HepG2 (cell line): ENCODE data around the gene CSMD2. TPM values are rescaled to one million over a fixed set of nuclear protein-coding genes. Genes with fewer than 3 reads are reported as not detected.

Experiments used
- ATAC-seq: fragments of 200-7000 bp; cut with Tn5 transposase; 3 replicates; pipeline ENCODE4 v1.9.1; 2020; ENCODE audit warnings: mild to moderate bottlenecking, moderate library complexity
- BruUV-seq: library from RNA; stranded (reverse); fragments of 400-500 nt; replicated peaks from 2 replicates; lab custom pipeline; 2021; lab: Mats Ljungman, UMichigan
- CTCF ChIA-PET: fragments of 300-600 bp; formaldehyde crosslinking; extraction: SDS; loops from one replicate; lab custom pipeline; 2021; ENCODE audit warnings: low total read pairs, inconsistent platforms, low intra/inter-chr PET ratio; lab: Yijun Ruan, JAX
- POLR2A ChIA-PET: fragments of 350-600 bp; sonication (Branson Sonifier 250); formaldehyde crosslinking; loops from one replicate; lab custom pipeline; 2020; ENCODE audit warnings: antibody characterized with exemption, inconsistent platforms; lab: Yijun Ruan, JAX
- DNase-seq: peaks from one replicate; pipeline ENCODE4 v3.0.0-alpha.2; 2015; ENCODE audit warnings: low spot score
- FAIRE-seq: peaks from 3 replicates; lab custom pipeline; 2011; peaks lifted over from hg19 to GRCh38; lab: Jason Lieb, UNC
- H2AFZ ChIP-seq: one replicate; pipeline ENCODE4 v1.6.1; 2011; ENCODE audit warnings: low read length, inconsistent platforms
- H3K27ac ChIP-seq: fragments of 300-600 bp; 3 replicates; pipeline ENCODE4 v1.8.0; 2011; ENCODE audit warnings: mixed run types, mild to moderate bottlenecking, mixed read lengths, low read length, inconsistent platforms; ENCODE audit not compliant: insufficient read depth; ENCODE audit errors: extremely low read length
- H3K27me3 ChIP-seq, 2 experiments: fragments of 200-600 bp in 1 of 2; 2 replicates in 1 of 2; 3 replicates in 1 of 2; pipeline versions ENCODE4 v1.6.0 to v1.8.0; 2011; ENCODE audit warnings: low read length in 2 of 2, mild to moderate bottlenecking in 2 of 2, moderate library complexity in 2 of 2, inconsistent platforms in 1 of 2; ENCODE audit not compliant: insufficient read depth in 2 of 2, control insufficient read depth in 1 of 2
- H3K36me3 ChIP-seq, 2 experiments: fragments of 200-600 bp in 1 of 2; replicated peaks in 1 of 2; 2 replicates in 1 of 2; 3 replicates in 1 of 2; pipeline versions ENCODE4 v1.5.1 to v1.8.0; 2011; ENCODE audit warnings: low read length in 2 of 2, inconsistent platforms in 1 of 2; ENCODE audit not compliant: insufficient read depth in 2 of 2, control insufficient read depth in 1 of 2
- H3K4me1 ChIP-seq: 2 replicates; pipeline ENCODE4 v1.5.1; 2012; ENCODE audit warnings: low read length, inconsistent platforms; ENCODE audit not compliant: insufficient read depth
- H3K4me2 ChIP-seq: 2 replicates; pipeline ENCODE4 v1.6.0; 2011; ENCODE audit warnings: low read depth, low read length, inconsistent platforms
- H3K4me3 ChIP-seq, 3 experiments: fragments of 200-600 bp in 1 of 3; sonication (generic), shearing (Covaris generic) in 1 of 3; replicated peaks in 1 of 3; 2 replicates each; pipeline ENCODE4 v1.5.1; 2011 to 2016; ENCODE audit warnings: low read length in 3 of 3, inconsistent platforms in 2 of 3, low read depth in 2 of 3, mild to moderate bottlenecking in 2 of 3, control low read depth in 1 of 3, mixed read lengths in 1 of 3; ENCODE audit not compliant: insufficient read depth in 1 of 3
- H3K79me2 ChIP-seq: one replicate; pipeline ENCODE4 v1.6.1; 2011; ENCODE audit warnings: low read length, inconsistent platforms; ENCODE audit not compliant: insufficient read depth
- H3K9ac ChIP-seq: 2 replicates; pipeline ENCODE4 v1.6.0; 2011; ENCODE audit warnings: mild to moderate bottlenecking, low read depth, low read length, inconsistent platforms; ENCODE audit not compliant: insufficient read depth
- H3K9me3 ChIP-seq: 2 replicates; pipeline ENCODE4 v1.5.1; 2012; ENCODE audit warnings: mild to moderate bottlenecking, low read length
- H4K20me1 ChIP-seq: 2 replicates; pipeline ENCODE4 v1.6.0; 2011; ENCODE audit warnings: inconsistent platforms, mild to moderate bottlenecking, low read length, moderate library complexity; ENCODE audit not compliant: insufficient read depth
- ARNTL ChIP-seq: sonication (generic); formaldehyde crosslinking; IDR thresholded peaks from 2 replicates; pipeline ENCODE4 v1.4.0; 2020; ENCODE audit warnings: mild to moderate bottlenecking, missing genetic modification reagents
- BRCA1 ChIP-seq: sonication (generic); formaldehyde crosslinking; IDR thresholded peaks from 2 replicates; pipeline ENCODE4 v1.4.0; 2020; ENCODE audit warnings: missing genetic modification reagents
- FOSL1 ChIP-seq: sonication (generic); formaldehyde crosslinking; IDR thresholded peaks from 2 replicates; pipeline ENCODE4 v1.9.0; 2021; ENCODE audit warnings: missing genetic modification reagents, borderline replicate concordance
- FOXK1 ChIP-seq: sonication (generic); formaldehyde crosslinking; IDR thresholded peaks from 2 replicates; pipeline ENCODE4 v1.4.0; 2020; ENCODE audit warnings: low read depth, missing genetic modification reagents, borderline replicate concordance
- GTF3A ChIP-seq: sonication (generic); formaldehyde crosslinking; conservative IDR thresholded peaks from 2 replicates; pipeline ENCODE4 v1.4.0; 2020; ENCODE audit warnings: mild to moderate bottlenecking, missing genetic modification reagents
- HDAC1 ChIP-seq: sonication (generic); formaldehyde crosslinking; IDR thresholded peaks from 2 replicates; pipeline ENCODE4 v1.5.1; 2020; ENCODE audit warnings: mild to moderate bottlenecking, missing genetic modification reagents
- HNRNPL ChIP-seq: fragments of 200-400 bp; formaldehyde crosslinking; IDR thresholded peaks from 2 replicates; pipeline ENCODE4 v1.6.1; 2017; ENCODE audit warnings: mild to moderate bottlenecking, low read depth, low read length
- MAZ ChIP-seq, 2 experiments: sonication (generic) in 1 of 2; formaldehyde crosslinking in 1 of 2; IDR thresholded peaks; 2 replicates each; pipeline versions ENCODE4 v1.5.0 to v1.6.1; 2012 to 2020; ENCODE audit warnings: low read depth in 2 of 2, mild to moderate bottlenecking in 2 of 2, borderline replicate concordance in 1 of 2, improper control_type of control experiment in 1 of 2, low read length in 1 of 2, missing genetic modification reagents in 1 of 2, moderate library complexity in 1 of 2
- NAIF1 ChIP-seq: sonication (generic); formaldehyde crosslinking; IDR thresholded peaks from 2 replicates; pipeline ENCODE4 v1.5.0; 2020; ENCODE audit warnings: mild to moderate bottlenecking, missing genetic modification reagents, borderline replicate concordance
- NFIC ChIP-seq: IDR thresholded peaks from 2 replicates; pipeline ENCODE4 v1.6.1; 2012; ENCODE audit warnings: mild to moderate bottlenecking, low read length, inconsistent platforms
- RERE ChIP-seq: IDR thresholded peaks from 2 replicates; pipeline ENCODE4 v1.6.1; 2016; ENCODE audit warnings: low read depth, missing genetic modification reagents, missing compliant biosample characterization
- SP5 ChIP-seq: IDR thresholded peaks from 2 replicates; pipeline ENCODE4 v1.6.1; 2016; ENCODE audit warnings: low read depth, borderline replicate concordance
- TAF15 ChIP-seq: fragments of 200-400 bp; formaldehyde crosslinking; IDR thresholded peaks from one replicate; pipeline ENCODE4 v1.6.1; 2018; ENCODE audit warnings: mild to moderate bottlenecking, low read depth, low read length; ENCODE audit not compliant: poor library complexity, severe bottlenecking
- TRIM24 ChIP-seq: sonication (generic); formaldehyde crosslinking; IDR thresholded peaks from 2 replicates; pipeline ENCODE4 v1.8.0; 2022; ENCODE audit warnings: mild to moderate bottlenecking, missing genetic modification reagents
- ZNF124 ChIP-seq: sonication (generic); formaldehyde crosslinking; IDR thresholded peaks from 2 replicates; pipeline ENCODE4 v1.4.0; 2020; ENCODE audit warnings: missing genetic modification reagents
- ZNF343 ChIP-seq: sonication (generic); formaldehyde crosslinking; IDR thresholded peaks from 2 replicates; pipeline ENCODE4 v1.4.0; 2020; ENCODE audit warnings: mild to moderate bottlenecking, missing genetic modification reagents
- ZNF451 ChIP-seq: sonication (generic); formaldehyde crosslinking; IDR thresholded peaks from 2 replicates; pipeline ENCODE4 v1.5.0; 2020; ENCODE audit warnings: mild to moderate bottlenecking, missing genetic modification reagents
- ZNF510 ChIP-seq: sonication (generic); formaldehyde crosslinking; IDR thresholded peaks from 2 replicates; pipeline ENCODE4 v1.4.0; 2020; ENCODE audit warnings: low read depth, mild to moderate bottlenecking, missing genetic modification reagents
- ZNF724P ChIP-seq: sonication (generic); formaldehyde crosslinking; IDR thresholded peaks from 2 replicates; pipeline ENCODE4 v1.8.0; 2022; ENCODE audit warnings: missing genetic modification reagents, borderline replicate concordance
- WGBS: methylation state at CpG from one replicate; pipeline ENCODE4 v1.1.6; 2017; ENCODE audit warnings: low lambda C conversion rate; 5-methylcytosine and 5-hydroxymethylcytosine counted together
- in situ Hi-C: cut with HindIII; loops from 2 replicates; pipeline ENCODE4 v1.10.0; 2017; ENCODE audit warnings: low pct_unique_long_range_greater_than_20kb; ENCODE audit not compliant: extremely low pct_ligation_motif_present
- intact Hi-C: fragments of 100-400 bp; cut with micrococcal nuclease; formaldehyde crosslinking; loops from one replicate; pipeline ENCODE4 v1.10.0; 2022; ENCODE audit not compliant: unreplicated experiment
- polyA plus RNA-seq, 8 experiments: library from polyadenylated mRNA; depleted of rRNA in 3 of 8; stranded (reverse) in 7 of 8; unstranded in 1 of 8; fragments of >200 nt; fragmentation: Illumina TruSeq in 4 of 8; extraction: Trizol in 4 of 8; gene quantifications; 2 replicates each; pipeline versions ENCODE4 v1.2.1 to v1.2.3, GENCODE V29; 2011 to 2016; ENCODE audit warnings: low read depth in 4 of 8, missing spikeins in 1 of 8, mixed read lengths in 1 of 8; ENCODE audit not compliant: insufficient read depth in 1 of 8
- total RNA-seq, 5 experiments: library from RNA; depleted of rRNA; stranded (reverse); fragments of >200 nt; fragmentation: Illumina TruSeq; extraction: Trizol; gene quantifications; 2 replicates each; pipeline ENCODE4 v1.2.3, GENCODE V29; 2016; ENCODE audit warnings: low read depth in 1 of 5

The CSMD2 gene
- total and polyA plus RNA-seq, 2 of the 13 experiments (the other 11 are each of a cell fraction or from before 2014, with no cell fraction given), result not detected

- no peak for TF ChIP-seq RERE (CRISPR knock-in tag)
- no peak for TF ChIP-seq ZNF724P (CRISPR knock-in tag)
- no peak for TF ChIP-seq HDAC1 (CRISPR knock-in tag)
- TF ChIP-seq BRCA1, result no peak
- TF ChIP-seq NFIC, result no peak
Observed at GRCh38 chr1:33503506-33503905, 661.5 kb downstream of the CSMD2 start (continued).

GRCh38 chr1:33502726-33503125 is 662.3 kb downstream of the CSMD2 start:
- DNase-seq, result no peak
- Histone ChIP-seq H3K9ac (no peak overlapping the region), H3K27me3 (no peaks in the 10 kb centered on the region), H3K4me2 (no peak overlapping the region), H3K27ac (no peak overlapping the region), H3K79me2 (no peaks in the 10 kb centered on the region), H2AFZ (no peak overlapping the region), H4K20me1 (no peaks in the 10 kb centered on the region), H3K4me3 (no peak overlapping the region), H3K9me3 (no peaks in the 10 kb centered on the region), H3K36me3 (no peaks in the 10 kb centered on the region), H3K4me1 (peaks cover 7% of the 10 kb centered on the region)
- FAIRE-seq, result no peak
- ChIA-PET CTCF (no interaction called here), POLR2A (no interaction called here)
- intact Hi-C loops (no loop called here), in situ Hi-C loops (no loop called here)
- 19% methylated on average over 5 of the region's 5 CpGs for WGBS
- no peak for ATAC-seq
- BruUV-seq, result no TSS peak
- no peak for TF ChIP-seq FOXK1 (CRISPR knock-in tag)
- TF ChIP-seq NAIF1 (CRISPR knock-in tag), result no peak
- TF ChIP-seq ZNF451 (CRISPR knock-in tag), result no peak
- TF ChIP-seq GTF3A (CRISPR knock-in tag), result no peak
- TF ChIP-seq FOSL1 (CRISPR knock-in tag), result no peak
- no peak for TF ChIP-seq ZNF510 (CRISPR knock-in tag)
- no peak for TF ChIP-seq SP5
- TF ChIP-seq HNRNPL, result no peak
- TF ChIP-seq ZNF124, result no peak
- TF ChIP-seq TRIM24 (CRISPR knock-in tag), result no peak
- no peak for TF ChIP-seq ZNF343 (CRISPR knock-in tag)
- TF ChIP-seq TAF15, result no peak
- TF ChIP-seq ARNTL (CRISPR knock-in tag), result no peak
- TF ChIP-seq MAZ (IDR thresholded peaks at IDR 0.05; ENCODE audit: borderline replicate concordance, low read depth, low read length), result no peak
- no peak for TF ChIP-seq MAZ (CRISPR knock-in tag; IDR thresholded peaks at IDR 0.05; ENCODE audit: low read depth)
